Dendritic cell treated with granulocyte-macrophage colony-stimulating factor and Interleukin-4, amounts not matched to agents 40 ng/mL and 50 ng/mL, for 4 days (primary cell): ENCODE data around the gene ZNF483.
"Not testable (repeated sequence)": the region's sequence is repeated elsewhere in the genome, so short reads cannot be mapped to it uniquely, and the experiment has no call there.

Experiments used
- H3K27ac Mint-ChIP-seq: one replicate; pipeline ENCODE4 v1.8.0; 2022; ENCODE audit warnings: mild to moderate bottlenecking, mixed read lengths
- H3K27me3 Mint-ChIP-seq: one replicate; pipeline ENCODE4 v1.8.0; 2022; ENCODE audit warnings: mild to moderate bottlenecking, mixed read lengths
- H3K36me3 Mint-ChIP-seq: one replicate; pipeline ENCODE4 v1.8.0; 2022; ENCODE audit warnings: low read depth, mixed read lengths
- H3K4me1 Mint-ChIP-seq: one replicate; pipeline ENCODE4 v1.8.0; 2022; ENCODE audit warnings: low read depth, mixed read lengths
- H3K4me3 Mint-ChIP-seq: one replicate; pipeline ENCODE4 v1.8.0; 2022; ENCODE audit warnings: mild to moderate bottlenecking, moderate library complexity, mixed read lengths
- H3K9me3 Mint-ChIP-seq: one replicate; pipeline ENCODE4 v1.8.0; 2022; ENCODE audit warnings: mixed read lengths
- intact Hi-C: fragments of 100-400 bp; cut with micrococcal nuclease; formaldehyde crosslinking; loops from one replicate; pipeline ENCODE4 v1.15.0; 2022

Gene ZNF483

GRCh38 chr9:111610149-111610548 lies 85.2 kb downstream of the ZNF483 start:
- intact Hi-C loops: no loop called here
- H3K9me3 Mint-ChIP-seq: no peaks in the 10 kb centered on the region
- no peaks in the 10 kb centered on the region for H3K4me1 Mint-ChIP-seq
- no peaks in the 10 kb centered on the region for H3K36me3 Mint-ChIP-seq
- H3K27me3 Mint-ChIP-seq: peaks cover 52% of the 10 kb centered on the region
- H3K27ac Mint-ChIP-seq: no peak overlapping the region
- H3K4me3 Mint-ChIP-seq: no peak overlapping the region

- no peaks in the 10 kb centered on the region for H3K9me3 Mint-ChIP-seq
- no peak overlapping the region for H3K27ac Mint-ChIP-seq
- H3K4me3 Mint-ChIP-seq: no peak overlapping the region
- peaks cover 48% of the 10 kb centered on the region for H3K27me3 Mint-ChIP-seq
- H3K4me1 Mint-ChIP-seq: no peaks in the 10 kb centered on the region
- H3K36me3 Mint-ChIP-seq: no peaks in the 10 kb centered on the region
- intact Hi-C loops: no loop called here
Measured at GRCh38 chr9:111610845-111611244, 85.9 kb downstream of the ZNF483 start.

GRCh38 chr9:111613436-111614040 lies 88.6 kb downstream of the ZNF483 start:
- Mint-ChIP-seq H3K4me1 (no peaks in the 10 kb centered on the region), H3K4me3 (no peak overlapping the region), H3K36me3 (no peaks in the 10 kb centered on the region), H3K9me3 (no peaks in the 10 kb centered on the region), H3K27ac (no peak overlapping the region), H3K27me3 (peaks cover 40% of the 10 kb centered on the region)
- intact Hi-C loops: no loop called here

GRCh38 chr9:111615928-111616327 lies 90.9 kb downstream of the ZNF483 start:
- intact Hi-C loops: no loop called here
- Mint-ChIP-seq H3K27me3 (peaks cover 29% of the 10 kb centered on the region), H3K27ac (no peak overlapping the region), H3K4me3 (no peak overlapping the region), H3K36me3 (no peaks in the 10 kb centered on the region), H3K9me3 (no peaks in the 10 kb centered on the region), H3K4me1 (no peaks in the 10 kb centered on the region)

- intact Hi-C loops, H3K27ac Mint-ChIP-seq: not testable (repeated sequence)
Measured at GRCh38 chr9:111617349-111617748, 92.4 kb downstream of the ZNF483 start.

GRCh38 chr9:111621895-111622480 lies 97.0 kb downstream of the ZNF483 start:
- intact Hi-C loops: loop anchor here (10.0 kb wide), 1 partner anchor 137 kb away; the partner anchor contains the start of gene ECPAS
- H3K9me3 Mint-ChIP-seq: peaks cover 8% of the 10 kb centered on the region
- peaks cover 6% of the 10 kb centered on the region for H3K27me3 Mint-ChIP-seq
- no peak overlapping the region for H3K4me3 Mint-ChIP-seq
- H3K36me3 Mint-ChIP-seq: no peaks in the 10 kb centered on the region
- peaks cover 6% of the 10 kb centered on the region for H3K4me1 Mint-ChIP-seq
- no peak overlapping the region for H3K27ac Mint-ChIP-seq

More at GRCh38 chr9:111617349-111617748, 92.4 kb downstream of the ZNF483 start:
- H3K36me3 Mint-ChIP-seq, H3K9me3 Mint-ChIP-seq, H3K4me1 Mint-ChIP-seq, H3K4me3 Mint-ChIP-seq: not testable (repeated sequence)
- H3K27me3 Mint-ChIP-seq: peaks cover 20% of the 10 kb centered on the region

- Mint-ChIP-seq H3K4me3 (no peak overlapping the region), H3K27ac (no peak overlapping the region)
Measured at GRCh38 chr9:111622626-111623025, 97.6 kb downstream of the ZNF483 start.

More at GRCh38 chr9:111622626-111623025, 97.6 kb downstream of the ZNF483 start:
- Mint-ChIP-seq H3K9me3 (peaks cover 8% of the 10 kb centered on the region), H3K36me3 (no peaks in the 10 kb centered on the region), H3K27me3 (peaks cover 5% of the 10 kb centered on the region), H3K4me1 (peaks cover 6% of the 10 kb centered on the region)
- intact Hi-C loops: loop anchor here (10.0 kb wide), 1 partner anchor 138 kb away; the partner anchor contains the start of gene ECPAS
